GM19043 (cell line): Measurements from ENCODE around the gene HP.
"Not testable (repeated sequence)": the region's sequence is repeated elsewhere in the genome, so short reads cannot be mapped to it uniquely, and the experiment has no call there.

ENCODE experiments used
- ATAC-seq: cut with Tn5 transposase; IDR thresholded peaks from one replicate; pipeline ENCODE4 v1.9.1; 2021; ENCODE audit warnings: low read depth; ENCODE audit not compliant: unreplicated experiment

The HP gene

GRCh38 chr16:72042157-72042660 is 12.1 kb upstream of the HP start:
- no peak for ATAC-seq

GRCh38 chr16:72043058-72043457 is 11.2 kb upstream of the HP start:
- ATAC-seq, result no peak

GRCh38 chr16:72043539-72043938 is 10.8 kb upstream of the HP start:
- ATAC-seq, result no peak

- ATAC-seq, result no peak
Observed at GRCh38 chr16:72044296-72044695, 10.0 kb upstream of the HP start.

- no peak for ATAC-seq
Observed at GRCh38 chr16:72044825-72045359, 9.4 kb upstream of the HP start.

GRCh38 chr16:72049110-72049509 is 5.2 kb upstream of the HP start:
- no peak for ATAC-seq

GRCh38 chr16:72050769-72051464 is 3.4 kb upstream of the HP start:
- no peak for ATAC-seq

GRCh38 chr16:72051818-72052217 is 2.5 kb upstream of the HP start:
- no peak for ATAC-seq

GRCh38 chr16:72055911-72056310 is 1.6 kb downstream of the HP start:
- ATAC-seq, result no peak

GRCh38 chr16:72057313-72057712 is 3.0 kb downstream of the HP start:
- ATAC-seq, result not testable (repeated sequence)

GRCh38 chr16:72059060-72059459 is 4.8 kb downstream of the HP start:
- ATAC-seq, result not testable (repeated sequence)

- ATAC-seq, result no peak
Observed at GRCh38 chr16:72060405-72060804, 6.1 kb downstream of the HP start.

GRCh38 chr16:72061564-72061963 is 7.3 kb downstream of the HP start:
- ATAC-seq, result no peak

GRCh38 chr16:72064361-72064894 is 10.1 kb downstream of the HP start:
- ATAC-seq, result no peak

- ATAC-seq, result peak; percentile 56
Observed at GRCh38 chr16:72066747-72067146, 12.4 kb downstream of the HP start.

- no peak for ATAC-seq
Observed at GRCh38 chr16:72068930-72069329, 14.6 kb downstream of the HP start.

GRCh38 chr16:72072514-72073342 is 18.4 kb downstream of the HP start:
- ATAC-seq, result no peak

- no peak for ATAC-seq
Observed at GRCh38 chr16:72073560-72074230, 19.4 kb downstream of the HP start.

- ATAC-seq, result not testable (repeated sequence)
Observed at GRCh38 chr16:72075067-72075466, 20.8 kb downstream of the HP start.

GRCh38 chr16:72076991-72077706 is 22.8 kb downstream of the HP start:
- ATAC-seq, result not testable (repeated sequence)
